Mesendoderm (in vitro differentiated cells): ENCODE measurements around the gene FRZB. TPM values are rescaled to one million over a fixed set of nuclear protein-coding genes. Genes with fewer than 3 reads are reported as not detected.

Experiments used
- DNase-seq: peaks from one replicate; pipeline ENCODE4 v3.0.0; 2013
- H2AK5ac ChIP-seq: 2 replicates; pipeline ENCODE4 v1.6.1; 2013; ENCODE audit warnings: low read length, inconsistent platforms
- H2BK120ac ChIP-seq: 2 replicates; pipeline ENCODE4 v1.6.1; 2013; ENCODE audit warnings: low read depth, mild to moderate bottlenecking, low read length, moderate library complexity, mixed read lengths
- H2BK15ac ChIP-seq: replicated peaks from 2 replicates; pipeline ENCODE4 v1.6.1; 2013; ENCODE audit warnings: low read depth, mild to moderate bottlenecking, moderate library complexity
- H2BK5ac ChIP-seq: 2 replicates; pipeline ENCODE4 v1.6.1; 2013; ENCODE audit warnings: low read length, inconsistent platforms
- H3K18ac ChIP-seq: 2 replicates; pipeline ENCODE4 v1.6.1; 2013; ENCODE audit warnings: mild to moderate bottlenecking, low read length, mixed read lengths
- H3K23ac ChIP-seq: one replicate; pipeline ENCODE4 v1.6.1; 2013; ENCODE audit warnings: low read length
- H3K27ac ChIP-seq: 2 replicates; pipeline ENCODE4 v1.5.1; 2013; ENCODE audit warnings: low read depth, mild to moderate bottlenecking, inconsistent platforms, low read length, moderate library complexity
- H3K27me3 ChIP-seq: 2 replicates; pipeline ENCODE4 v1.6.1; 2013; ENCODE audit warnings: low read length, control low read depth, mild to moderate bottlenecking, inconsistent platforms; ENCODE audit not compliant: insufficient read depth, poor library complexity
- H3K36me3 ChIP-seq: 2 replicates; pipeline ENCODE4 v1.6.1; 2013; ENCODE audit warnings: low read length, inconsistent platforms; ENCODE audit not compliant: control insufficient read depth, insufficient read depth
- H3K4ac ChIP-seq: one replicate; pipeline ENCODE4 v1.6.1; 2013; ENCODE audit warnings: low read depth, mild to moderate bottlenecking, low read length, moderate library complexity
- H3K4me1 ChIP-seq: 2 replicates; pipeline ENCODE4 v1.6.1; 2013; ENCODE audit warnings: low read depth, low read length, inconsistent platforms; ENCODE audit not compliant: control insufficient read depth
- H3K4me2 ChIP-seq: 2 replicates; pipeline ENCODE4 v1.6.1; 2013; ENCODE audit warnings: low read length
- H3K4me3 ChIP-seq: 2 replicates; pipeline ENCODE4 v1.5.1; 2013; ENCODE audit warnings: mild to moderate bottlenecking, low read length
- H3K56ac ChIP-seq: one replicate; pipeline ENCODE4 v1.6.1; 2013; ENCODE audit warnings: low read length
- H3K79me1 ChIP-seq: 2 replicates; pipeline ENCODE4 v1.6.1; 2013; ENCODE audit warnings: low read length, inconsistent platforms
- H3K79me2 ChIP-seq: 2 replicates; pipeline ENCODE4 v1.6.1; 2013; ENCODE audit warnings: mild to moderate bottlenecking, low read length; ENCODE audit not compliant: control insufficient read depth, insufficient read depth
- H3K9ac ChIP-seq: 2 replicates; pipeline ENCODE4 v1.6.1; 2013; ENCODE audit warnings: low read length, inconsistent platforms
- H4K5ac ChIP-seq: one replicate; pipeline ENCODE4 v1.6.1; 2013; ENCODE audit warnings: low read length
- H4K8ac ChIP-seq: one replicate; pipeline ENCODE4 v1.6.1; 2013; ENCODE audit warnings: low read depth, mild to moderate bottlenecking, control low read depth, low read length, moderate library complexity
- WGBS: extraction: QIAGEN DNeasy Blood & Tissue Kit; methylation state at CpG from one replicate; pipeline ENCODE4 v1.1.7; 2013; ENCODE audit warnings: low lambda C conversion rate, missing lambda C conversion rate; ENCODE audit not compliant: insufficient coverage; ENCODE audit errors: extremely low coverage; 5-methylcytosine and 5-hydroxymethylcytosine counted together
- polyA plus RNA-seq, 2 experiments: library from polyadenylated mRNA; stranded (reverse); fragments of 200-250 nt; gene quantifications; one replicate each; pipeline ENCODE4 v1.2.3, GENCODE V29; 2013

FRZB gene, protein sequence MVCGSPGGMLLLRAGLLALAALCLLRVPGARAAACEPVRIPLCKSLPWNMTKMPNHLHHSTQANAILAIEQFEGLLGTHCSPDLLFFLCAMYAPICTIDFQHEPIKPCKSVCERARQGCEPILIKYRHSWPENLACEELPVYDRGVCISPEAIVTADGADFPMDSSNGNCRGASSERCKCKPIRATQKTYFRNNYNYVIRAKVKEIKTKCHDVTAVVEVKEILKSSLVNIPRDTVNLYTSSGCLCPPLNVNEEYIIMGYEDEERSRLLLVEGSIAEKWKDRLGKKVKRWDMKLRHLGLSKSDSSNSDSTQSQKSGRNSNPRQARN
- polyA plus RNA-seq (2013, experiment 1 of 2): 0.91 TPM
- polyA plus RNA-seq (2013, experiment 2 of 2): 0.84 TPM

DNA sequence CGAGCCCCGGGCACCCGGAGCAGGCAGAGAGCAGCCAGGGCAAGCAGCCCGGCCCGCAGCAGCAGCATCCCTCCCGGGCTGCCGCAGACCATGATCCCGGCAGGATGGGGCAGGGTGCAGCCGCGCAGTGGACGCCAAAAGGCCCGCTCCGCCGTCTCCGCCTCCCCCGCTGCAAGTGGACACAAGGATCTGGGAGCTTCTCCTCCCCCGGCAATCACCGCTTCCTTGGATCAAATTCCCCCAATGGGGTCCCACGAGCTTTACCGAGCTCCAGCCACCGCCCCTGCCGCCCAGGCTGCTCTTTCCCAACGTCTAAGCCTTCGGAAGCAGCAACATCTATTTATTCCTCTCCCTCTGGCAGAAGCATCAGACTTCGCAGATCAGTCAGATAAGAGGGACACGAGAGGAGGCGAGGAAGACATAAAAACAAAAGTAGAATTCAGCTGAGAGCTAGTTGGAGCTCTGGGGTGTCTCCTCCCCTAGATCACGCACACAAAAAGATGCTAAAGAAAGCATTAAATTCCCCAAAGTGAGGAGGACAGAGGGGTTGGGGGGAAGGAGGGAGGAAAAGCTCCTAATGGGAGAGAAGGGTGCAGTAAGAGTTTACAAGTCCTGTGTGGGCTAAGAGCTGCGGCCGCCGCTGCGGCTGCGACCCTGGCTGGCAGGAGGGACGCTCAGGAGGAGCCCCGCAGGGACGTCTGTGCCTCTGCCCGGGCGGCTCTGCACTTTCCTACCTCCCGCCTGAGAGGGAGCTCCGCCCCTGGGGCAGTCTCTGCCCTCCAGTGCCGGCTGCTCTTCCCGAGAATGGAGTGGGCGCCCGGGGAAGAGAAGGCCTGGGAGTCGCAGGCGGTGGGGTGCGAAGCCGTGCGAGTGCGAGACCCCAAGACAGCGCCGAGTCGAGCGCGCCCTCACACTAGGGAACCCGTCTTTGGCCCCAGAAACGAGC, at the start of gene FRZB:
FRZB (minus strand) TSS at position 177 of the 946 bp plus-strand sequence; CDS start at position 92, 85 bp downstream.
- peak; percentile 71 for DNase-seq
- H3K27ac ChIP-seq: peak within 1 kb of the TSS; percentile 53

DNA sequence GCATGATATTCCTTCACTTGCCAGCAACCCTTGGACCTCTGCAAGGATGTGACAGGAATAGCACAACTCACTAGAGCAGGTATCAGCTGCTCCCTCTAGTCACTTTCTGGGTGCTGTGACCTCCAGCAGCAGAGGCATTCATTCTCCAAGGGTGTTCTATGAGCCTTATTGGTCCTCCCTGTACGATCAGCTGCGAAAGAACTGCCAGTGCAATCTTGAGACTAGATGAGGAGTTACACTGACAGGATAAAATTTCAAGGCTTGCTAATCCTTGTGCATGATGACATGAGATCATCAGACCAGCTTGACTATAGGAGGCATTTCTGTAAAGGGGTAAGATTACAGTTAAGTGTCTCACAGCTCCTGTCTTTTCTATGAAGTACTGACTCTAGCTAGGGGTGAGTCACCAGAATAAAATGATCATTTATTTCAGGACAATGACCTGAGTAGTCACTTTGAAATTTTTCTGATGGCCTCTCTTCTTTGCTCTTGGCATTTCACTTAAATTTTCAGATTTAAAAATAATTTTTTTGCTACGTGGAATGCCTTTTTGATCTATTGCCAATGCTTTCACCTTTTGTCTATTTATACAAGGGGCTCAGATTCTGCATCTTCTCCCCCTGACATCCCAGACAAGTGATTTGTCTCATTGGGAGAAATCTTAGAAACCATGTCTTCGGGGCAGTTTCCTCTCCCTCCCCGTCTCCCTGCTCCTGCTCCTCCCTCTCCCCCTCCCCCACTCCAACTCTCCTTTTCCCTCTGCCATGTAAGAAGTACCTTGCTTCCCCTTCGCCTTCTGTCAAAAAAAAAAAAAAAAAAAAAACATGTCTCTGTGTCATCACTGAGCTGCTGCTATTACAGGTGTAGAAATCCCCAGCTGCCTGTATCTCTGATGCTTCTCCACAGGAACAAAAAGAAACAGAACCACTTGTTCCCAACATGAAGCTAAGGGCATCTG, 49.2 kb upstream of the FRZB start:
- no peaks in the 10 kb centered on the region for H3K79me1 ChIP-seq
- no peak overlapping the region for H3K4ac ChIP-seq
- H3K23ac ChIP-seq: no peak overlapping the region
- no peaks in the 10 kb centered on the region for H3K79me2 ChIP-seq
- no peak overlapping the region for H3K18ac ChIP-seq
- no peak overlapping the region for H3K4me3 ChIP-seq
- no peak overlapping the region for H2BK15ac ChIP-seq
- H3K36me3 ChIP-seq: no peaks in the 10 kb centered on the region
- no peak overlapping the region for H3K4me2 ChIP-seq
- H3K9ac ChIP-seq: no peak overlapping the region
- H2AK5ac ChIP-seq: no peak overlapping the region
- no peak overlapping the region for H4K5ac ChIP-seq
- no peaks in the 10 kb centered on the region for H3K27me3 ChIP-seq
- H3K4me1 ChIP-seq: peaks cover 2% of the 10 kb centered on the region
- no peak overlapping the region for H4K8ac ChIP-seq
- WGBS: no CpG with 5 or more reads among the region's 6 CpGs
- no peak overlapping the region for H2BK120ac ChIP-seq
- no peak overlapping the region for H2BK5ac ChIP-seq
- DNase-seq: peak; percentile 57
- no peak overlapping the region for H3K56ac ChIP-seq
- H3K27ac ChIP-seq: peak overlapping the region; percentile 17

More for the DNA sequence above, at the start of gene FRZB:
- Histone ChIP-seq H3K4me2 (peak within 1 kb of the TSS; percentile 93), H2BK15ac (no peak within 1 kb of the TSS), H4K5ac (no peak within 1 kb of the TSS), H2AK5ac (no peak within 1 kb of the TSS), H3K4me1 (peaks cover 8% of the 10 kb centered on the region), H3K23ac (no peak within 1 kb of the TSS), H3K56ac (peak within 1 kb of the TSS; percentile 86), H4K8ac (no peak within 1 kb of the TSS), H3K27me3 (peaks cover 3% of the 10 kb centered on the region), H3K4me3 (peak within 1 kb of the TSS; percentile 61), H3K18ac (peak within 1 kb of the TSS; percentile 65), H3K79me2 (no peaks in the 10 kb centered on the region), H3K36me3 (no peaks in the 10 kb centered on the region), H3K4ac (peak within 1 kb of the TSS; percentile 18), H3K9ac (peak within 1 kb of the TSS; percentile 68), H2BK5ac (peak within 1 kb of the TSS; percentile 47), H3K79me1 (no peaks in the 10 kb centered on the region), H2BK120ac (no peak within 1 kb of the TSS)
- WGBS: no CpG with 5 or more reads among the region's 57 CpGs

DNA sequence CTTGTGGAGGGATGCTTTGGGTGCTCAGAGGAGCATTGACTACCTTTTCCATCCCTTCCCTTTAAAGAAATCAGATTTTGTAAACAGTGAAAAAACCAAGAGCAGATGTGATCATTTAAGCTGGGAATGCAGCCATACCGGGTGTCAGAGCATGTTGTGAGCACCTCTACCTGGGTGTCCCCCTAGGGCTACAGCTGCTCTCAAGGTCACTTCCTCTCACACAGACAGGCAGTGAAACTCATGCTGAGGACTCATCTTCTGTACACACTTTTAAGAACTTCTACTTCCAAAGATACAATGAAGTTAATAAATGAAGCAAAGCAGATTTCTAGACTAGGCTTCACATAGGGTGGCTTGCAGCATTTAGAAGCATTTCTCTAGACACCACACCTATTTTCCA, 48.4 kb upstream of the FRZB start:
- H3K27ac ChIP-seq: no peak overlapping the region
- H4K8ac ChIP-seq: no peak overlapping the region
- no peak for DNase-seq
- H3K4me1 ChIP-seq: peaks cover 2% of the 10 kb centered on the region
- H3K79me2 ChIP-seq: no peaks in the 10 kb centered on the region
- no peak overlapping the region for H3K4me3 ChIP-seq
- no peak overlapping the region for H2BK120ac ChIP-seq
- H3K23ac ChIP-seq: no peak overlapping the region
- no peaks in the 10 kb centered on the region for H3K27me3 ChIP-seq
- peaks cover 2% of the 10 kb centered on the region for H3K36me3 ChIP-seq
- WGBS: no CpG with 5 or more reads among the region's 1 CpG
- H3K18ac ChIP-seq: no peak overlapping the region
- no peak overlapping the region for H3K56ac ChIP-seq
- no peak overlapping the region for H2BK15ac ChIP-seq
- no peak overlapping the region for H3K9ac ChIP-seq
- H3K79me1 ChIP-seq: no peaks in the 10 kb centered on the region
- no peak overlapping the region for H3K4me2 ChIP-seq
- H4K5ac ChIP-seq: no peak overlapping the region
- no peak overlapping the region for H3K4ac ChIP-seq
- no peak overlapping the region for H2BK5ac ChIP-seq
- no peak overlapping the region for H2AK5ac ChIP-seq

GRCh38 chr2:182913064-182913463, 46.6 kb upstream of the FRZB start:
- no peak overlapping the region for H3K4ac ChIP-seq
- H3K9ac ChIP-seq: no peak overlapping the region
- no peak overlapping the region for H3K56ac ChIP-seq
- H3K79me2 ChIP-seq: no peaks in the 10 kb centered on the region
- no peak for DNase-seq
- H2BK5ac ChIP-seq: no peak overlapping the region
- no peak overlapping the region for H3K27ac ChIP-seq
- H4K5ac ChIP-seq: no peak overlapping the region
- no peak overlapping the region for H2AK5ac ChIP-seq
- H3K4me2 ChIP-seq: no peak overlapping the region
- no CpG with 5 or more reads among the region's 1 CpG for WGBS
- no peaks in the 10 kb centered on the region for H3K27me3 ChIP-seq
- H2BK120ac ChIP-seq: no peak overlapping the region
- no peak overlapping the region for H2BK15ac ChIP-seq
- peaks cover 2% of the 10 kb centered on the region for H3K36me3 ChIP-seq
- peaks cover 2% of the 10 kb centered on the region for H3K4me1 ChIP-seq
- no peak overlapping the region for H4K8ac ChIP-seq
- H3K23ac ChIP-seq: peak overlapping the region; percentile 4
- H3K18ac ChIP-seq: no peak overlapping the region
- H3K4me3 ChIP-seq: no peak overlapping the region
- no peaks in the 10 kb centered on the region for H3K79me1 ChIP-seq

DNA sequence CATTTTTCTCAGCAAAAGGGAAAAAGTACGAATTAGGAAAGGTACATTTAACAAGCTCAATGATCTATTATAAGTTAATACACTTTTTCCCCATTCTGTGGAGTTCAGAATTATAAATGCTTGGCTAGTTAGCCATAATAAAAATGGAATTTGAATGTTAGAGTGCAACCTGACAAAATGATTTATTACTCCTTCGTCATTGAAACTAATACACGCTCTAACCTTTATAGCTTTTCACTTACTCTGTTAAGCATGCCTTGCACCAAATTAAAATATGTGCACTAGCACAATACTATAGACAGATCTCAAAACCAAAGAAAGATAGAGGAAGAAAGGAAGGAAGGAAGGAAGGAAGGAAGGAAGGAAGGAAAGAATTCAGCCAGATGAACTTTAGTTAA, 46.1 kb upstream of the FRZB start:
- Histone ChIP-seq H3K79me1 (no peaks in the 10 kb centered on the region), H2BK5ac (no peak overlapping the region), H4K8ac (no peak overlapping the region), H3K79me2 (no peaks in the 10 kb centered on the region), H4K5ac (no peak overlapping the region), H2BK120ac (no peak overlapping the region), H2BK15ac (no peak overlapping the region), H3K9ac (no peak overlapping the region), H3K4me2 (no peak overlapping the region), H3K23ac (no peak overlapping the region), H2AK5ac (no peak overlapping the region), H3K27ac (no peak overlapping the region), H3K4me1 (peaks cover 2% of the 10 kb centered on the region), H3K4ac (no peak overlapping the region), H3K18ac (no peak overlapping the region), H3K36me3 (peaks cover 2% of the 10 kb centered on the region), H3K56ac (no peak overlapping the region), H3K27me3 (no peaks in the 10 kb centered on the region), H3K4me3 (no peak overlapping the region)
- WGBS: no CpG with 5 or more reads among the region's 3 CpGs
- DNase-seq: no peak
